Measurements from ENCODE around the gene CHN2. TPM values are rescaled to one million over a fixed set of nuclear protein-coding genes. Genes with fewer than 3 reads are reported as not detected.
"Not testable (repeated sequence)": the region's sequence is repeated elsewhere in the genome, so short reads cannot be mapped to it uniquely, and the experiment has no call there.

CHN2 gene
- total RNA-seq, 1 experiment from 2014 or later = 5.1 TPM

DNA sequence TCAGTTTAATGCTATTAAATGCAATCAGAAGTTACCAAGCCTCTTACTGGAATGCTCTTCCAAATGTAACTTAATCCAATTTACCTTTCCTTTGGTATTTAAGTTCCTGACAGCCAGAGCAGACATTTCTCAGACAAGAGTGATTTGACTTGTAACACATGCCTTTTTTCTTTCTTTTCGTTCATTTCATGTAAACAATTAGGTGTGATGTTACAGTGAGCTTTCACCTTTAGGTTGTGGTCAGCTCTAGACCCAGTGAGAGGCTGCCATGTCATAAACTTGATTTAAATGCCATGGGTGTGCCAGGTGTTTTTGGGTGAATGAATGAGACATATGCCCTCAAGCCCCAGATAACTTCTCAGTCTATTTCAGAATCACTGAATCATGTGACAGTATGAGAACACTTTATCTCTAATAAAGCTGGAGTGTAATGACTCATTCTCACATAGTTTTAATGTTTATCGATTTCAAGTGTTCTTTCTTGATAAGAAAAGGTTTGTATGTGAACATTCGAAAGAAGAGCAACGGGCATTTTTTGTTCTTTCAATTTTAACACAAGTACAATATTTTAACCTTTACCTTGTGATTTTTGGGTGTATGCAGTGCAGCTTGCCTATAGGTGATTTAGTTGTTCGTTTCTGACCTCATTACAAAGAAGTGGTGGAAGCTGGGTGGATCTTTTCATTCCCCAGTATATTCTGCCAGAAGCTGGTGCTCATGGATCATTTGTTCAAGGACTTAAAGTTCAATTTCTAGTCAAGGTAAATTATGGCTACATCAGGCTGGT, 61.5 kb downstream of the CHN2 start:
- Mint-ChIP-seq H3K4me1 (ENCODE audit: insufficient read depth, unreplicated experiment) (peaks cover 20% of the 10 kb centered on the region), H3K9me3 (ENCODE audit: unreplicated experiment) (no peaks in the 10 kb centered on the region), H3K36me3 (ENCODE audit: insufficient read depth, unreplicated experiment) (peaks cover 6% of the 10 kb centered on the region), H3K27ac (ENCODE audit: low read depth, unreplicated experiment) (peak overlapping the region; percentile 53), H3K27me3 (ENCODE audit: insufficient read depth, unreplicated experiment) (no peaks in the 10 kb centered on the region), H3K4me3 (ENCODE audit: unreplicated experiment) (peak overlapping the region; percentile 47)
- no TSS peak for BruUV-seq (replicated peaks)
- POLR2A ChIA-PET = interaction anchor here (0.6 to 1.5 kb wide), 5 partner anchors 26 to 308 kb away, joined by 3 to 9 read pairs (median 5); partner anchors contain the start of gene PRR15
- CTCF ChIA-PET = interaction anchor here (0.7 to 1.2 kb wide), 3 partner anchors 67 to 1058 kb away, joined by 3 read pairs; no protein-coding TSS in a partner anchor
- TF ChIP-seq, protein P1, sequence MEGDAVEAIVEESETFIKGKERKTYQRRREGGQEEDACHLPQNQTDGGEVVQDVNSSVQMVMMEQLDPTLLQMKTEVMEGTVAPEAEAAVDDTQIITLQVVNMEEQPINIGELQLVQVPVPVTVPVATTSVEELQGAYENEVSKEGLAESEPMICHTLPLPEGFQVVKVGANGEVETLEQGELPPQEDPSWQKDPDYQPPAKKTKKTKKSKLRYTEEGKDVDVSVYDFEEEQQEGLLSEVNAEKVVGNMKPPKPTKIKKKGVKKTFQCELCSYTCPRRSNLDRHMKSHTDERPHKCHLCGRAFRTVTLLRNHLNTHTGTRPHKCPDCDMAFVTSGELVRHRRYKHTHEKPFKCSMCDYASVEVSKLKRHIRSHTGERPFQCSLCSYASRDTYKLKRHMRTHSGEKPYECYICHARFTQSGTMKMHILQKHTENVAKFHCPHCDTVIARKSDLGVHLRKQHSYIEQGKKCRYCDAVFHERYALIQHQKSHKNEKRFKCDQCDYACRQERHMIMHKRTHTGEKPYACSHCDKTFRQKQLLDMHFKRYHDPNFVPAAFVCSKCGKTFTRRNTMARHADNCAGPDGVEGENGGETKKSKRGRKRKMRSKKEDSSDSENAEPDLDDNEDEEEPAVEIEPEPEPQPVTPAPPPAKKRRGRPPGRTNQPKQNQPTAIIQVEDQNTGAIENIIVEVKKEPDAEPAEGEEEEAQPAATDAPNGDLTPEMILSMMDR (IDR thresholded peaks at IDR 0.05; ENCODE audit: unreplicated experiment) = no peak
- intact Hi-C loops (cut with micrococcal nuclease) = no loop called here
- DNase-seq (ENCODE audit: unreplicated experiment) = peak; percentile 48

DNA sequence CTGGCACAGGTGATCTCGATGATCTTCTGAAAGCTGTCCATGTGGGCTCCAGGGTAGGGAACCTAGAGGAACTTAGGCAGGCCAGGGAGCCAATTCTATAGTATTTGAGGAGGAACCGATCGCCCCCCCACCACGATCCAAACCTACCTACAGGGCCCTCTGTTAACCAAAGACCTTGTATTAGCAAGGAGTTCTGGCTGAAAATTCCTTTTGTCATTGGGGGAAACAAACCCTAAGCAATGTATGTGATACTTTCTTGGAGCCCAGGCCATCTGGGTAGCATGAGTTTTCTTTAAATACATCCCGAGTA, 62.1 kb downstream of the CHN2 start:
- Mint-ChIP-seq H3K27me3 (ENCODE audit: insufficient read depth, unreplicated experiment) (no peaks in the 10 kb centered on the region), H3K4me1 (ENCODE audit: insufficient read depth, unreplicated experiment) (peaks cover 20% of the 10 kb centered on the region), H3K4me3 (ENCODE audit: unreplicated experiment) (no peak overlapping the region), H3K27ac (ENCODE audit: low read depth, unreplicated experiment) (peak overlapping the region; percentile 53), H3K9me3 (ENCODE audit: unreplicated experiment) (no peaks in the 10 kb centered on the region), H3K36me3 (ENCODE audit: insufficient read depth, unreplicated experiment) (peaks cover 6% of the 10 kb centered on the region)
- intact Hi-C loops (cut with micrococcal nuclease) = no loop called here
- no TSS peak for BruUV-seq (replicated peaks)
- ChIA-PET POLR2A (interaction anchor here (1.0 to 1.5 kb wide), 2 partner anchors 25 to 61 kb away, joined by 4 to 9 read pairs; no protein-coding TSS in a partner anchor), CTCF (interaction anchor here (0.7 kb wide), 1 partner anchor 1057 kb away, joined by 3 read pairs; no protein-coding TSS in a partner anchor)
- TF ChIP-seq, protein P1 (IDR thresholded peaks at IDR 0.05; ENCODE audit: unreplicated experiment) = no peak
- no peak for DNase-seq (ENCODE audit: unreplicated experiment)

DNA sequence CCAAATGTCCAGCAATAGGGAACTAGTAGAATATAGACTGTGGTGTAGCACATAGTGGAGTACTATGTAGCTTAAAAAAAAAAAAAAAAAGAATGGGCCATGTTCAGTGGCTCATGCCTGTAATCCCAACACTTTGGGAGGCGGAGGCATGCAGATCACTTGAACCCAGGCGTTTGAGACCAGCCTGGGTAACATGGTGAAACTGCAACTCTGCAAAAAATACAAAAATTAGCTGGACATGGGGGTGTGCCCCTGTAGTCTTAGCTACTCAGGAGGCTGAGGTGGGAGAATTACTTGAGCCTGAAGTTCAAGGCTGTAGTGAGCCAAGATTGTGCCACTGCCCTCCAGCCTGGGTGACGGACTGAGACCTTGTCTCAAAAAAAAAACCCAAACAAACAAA, 64.4 kb downstream of the CHN2 start:
- Mint-ChIP-seq H3K36me3 (ENCODE audit: insufficient read depth, unreplicated experiment) (peaks cover 5% of the 10 kb centered on the region), H3K4me1 (ENCODE audit: insufficient read depth, unreplicated experiment) (peaks cover 20% of the 10 kb centered on the region), H3K9me3 (ENCODE audit: unreplicated experiment) (no peaks in the 10 kb centered on the region), H3K27me3 (ENCODE audit: insufficient read depth, unreplicated experiment) (no peaks in the 10 kb centered on the region), H3K4me3 (ENCODE audit: unreplicated experiment) (no peak overlapping the region), H3K27ac (ENCODE audit: low read depth, unreplicated experiment) (no peak overlapping the region)
- no peak for DNase-seq (ENCODE audit: unreplicated experiment)
- no TSS peak for BruUV-seq (replicated peaks)
- intact Hi-C loops (cut with micrococcal nuclease) = no loop called here
- ChIA-PET POLR2A (no interaction called here), CTCF (no interaction called here)
- TF ChIP-seq, protein P1 (IDR thresholded peaks at IDR 0.05; ENCODE audit: unreplicated experiment) = no peak

DNA sequence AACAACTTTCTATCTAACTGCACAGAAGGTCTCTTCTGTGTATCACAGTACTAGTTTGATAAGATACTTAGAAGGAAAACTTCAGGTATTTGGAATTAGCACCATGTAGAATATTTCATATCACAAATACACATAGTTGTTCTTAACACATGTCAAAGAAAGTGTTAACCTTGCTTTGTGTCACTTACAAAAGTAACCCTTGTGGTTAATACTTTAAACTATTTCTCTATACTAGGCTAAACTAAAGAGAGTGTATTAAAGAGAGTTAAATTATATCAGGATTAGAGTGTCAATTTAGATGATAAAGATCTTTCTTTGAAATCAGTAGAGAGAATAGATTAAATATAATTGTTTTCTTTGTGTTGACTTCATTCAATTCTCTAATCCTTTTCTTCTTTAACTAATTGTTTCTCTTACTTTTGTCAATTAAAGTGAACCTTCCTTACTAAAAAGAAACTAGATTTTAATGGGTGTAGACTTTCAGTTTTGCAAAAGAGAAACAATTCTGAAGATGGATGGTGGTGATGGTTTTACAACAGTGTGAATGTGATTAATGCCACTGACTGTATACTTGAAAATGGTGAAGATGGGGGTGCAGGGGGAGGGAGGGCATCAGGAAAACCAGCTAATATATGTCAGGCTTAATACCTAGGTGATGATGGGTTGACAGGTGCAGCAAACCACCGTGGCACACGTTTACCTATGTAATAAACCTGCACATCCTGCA, 67.8 kb downstream of the CHN2 start:
- intact Hi-C loops (cut with micrococcal nuclease) = no loop called here
- Mint-ChIP-seq H3K9me3 (ENCODE audit: unreplicated experiment) (no peaks in the 10 kb centered on the region), H3K4me1 (ENCODE audit: insufficient read depth, unreplicated experiment) (peaks cover 14% of the 10 kb centered on the region), H3K27ac (ENCODE audit: low read depth, unreplicated experiment) (no peak overlapping the region), H3K36me3 (ENCODE audit: insufficient read depth, unreplicated experiment) (no peaks in the 10 kb centered on the region), H3K27me3 (ENCODE audit: insufficient read depth, unreplicated experiment) (no peaks in the 10 kb centered on the region), H3K4me3 (ENCODE audit: unreplicated experiment) (no peak overlapping the region)
- ChIA-PET CTCF (no interaction called here), POLR2A (no interaction called here)
- BruUV-seq (replicated peaks) = no TSS peak
- TF ChIP-seq, protein P1 (IDR thresholded peaks at IDR 0.05; ENCODE audit: unreplicated experiment) = no peak
- DNase-seq (ENCODE audit: unreplicated experiment) = no peak

DNA sequence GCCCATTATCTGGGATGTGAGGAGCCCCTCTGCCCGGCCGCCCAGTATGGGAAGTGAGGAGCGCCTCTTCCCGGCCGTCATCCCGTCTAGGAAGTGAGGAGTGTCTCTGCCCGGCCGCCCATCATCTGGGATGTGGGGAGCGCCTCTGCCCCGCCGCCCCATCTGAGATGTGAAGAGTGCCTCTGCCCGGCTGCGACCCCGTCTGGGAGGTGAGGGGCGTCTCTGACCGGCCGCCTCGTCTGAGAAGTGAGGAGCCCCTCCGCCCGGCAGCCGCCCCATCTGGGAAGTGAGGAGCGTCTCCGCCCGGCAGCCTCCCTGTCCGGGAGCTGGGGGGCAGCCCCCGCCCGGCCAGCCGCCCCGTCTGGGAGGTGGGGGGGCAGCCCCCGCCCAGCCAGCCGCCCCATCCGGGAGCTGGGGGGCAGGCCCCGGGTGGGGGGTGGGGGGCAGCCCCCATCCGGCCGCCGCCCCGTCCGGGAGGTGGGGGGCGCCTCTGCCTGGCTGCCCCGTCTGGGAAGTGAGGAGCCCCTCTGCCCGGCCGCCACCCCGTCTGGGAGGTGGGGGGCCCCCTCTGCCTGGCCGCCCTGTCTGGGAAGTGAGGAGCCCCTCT, 69.1 kb downstream of the CHN2 start:
- POLR2A ChIA-PET = interaction anchor here (0.7 kb wide), 1 partner anchor 856 kb away, joined by 3 read pairs; no protein-coding TSS in a partner anchor
- H3K9me3 Mint-ChIP-seq (ENCODE audit: unreplicated experiment); H3K27ac Mint-ChIP-seq (ENCODE audit: low read depth, unreplicated experiment); H3K36me3 Mint-ChIP-seq (ENCODE audit: insufficient read depth, unreplicated experiment); H3K27me3 Mint-ChIP-seq (ENCODE audit: insufficient read depth, unreplicated experiment); H3K4me3 Mint-ChIP-seq (ENCODE audit: unreplicated experiment); DNase-seq (ENCODE audit: unreplicated experiment); CTCF ChIA-PET; BruUV-seq (replicated peaks); intact Hi-C loops (cut with micrococcal nuclease): not testable (repeated sequence)
- peaks cover 14% of the 10 kb centered on the region for H3K4me1 Mint-ChIP-seq (ENCODE audit: insufficient read depth, unreplicated experiment)
